ENCODE data around the gene PICALM.
"Not testable (repeated sequence)": the region's sequence is repeated elsewhere in the genome, so short reads cannot be mapped to it uniquely, and the experiment has no call there.

PICALM gene, protein sequence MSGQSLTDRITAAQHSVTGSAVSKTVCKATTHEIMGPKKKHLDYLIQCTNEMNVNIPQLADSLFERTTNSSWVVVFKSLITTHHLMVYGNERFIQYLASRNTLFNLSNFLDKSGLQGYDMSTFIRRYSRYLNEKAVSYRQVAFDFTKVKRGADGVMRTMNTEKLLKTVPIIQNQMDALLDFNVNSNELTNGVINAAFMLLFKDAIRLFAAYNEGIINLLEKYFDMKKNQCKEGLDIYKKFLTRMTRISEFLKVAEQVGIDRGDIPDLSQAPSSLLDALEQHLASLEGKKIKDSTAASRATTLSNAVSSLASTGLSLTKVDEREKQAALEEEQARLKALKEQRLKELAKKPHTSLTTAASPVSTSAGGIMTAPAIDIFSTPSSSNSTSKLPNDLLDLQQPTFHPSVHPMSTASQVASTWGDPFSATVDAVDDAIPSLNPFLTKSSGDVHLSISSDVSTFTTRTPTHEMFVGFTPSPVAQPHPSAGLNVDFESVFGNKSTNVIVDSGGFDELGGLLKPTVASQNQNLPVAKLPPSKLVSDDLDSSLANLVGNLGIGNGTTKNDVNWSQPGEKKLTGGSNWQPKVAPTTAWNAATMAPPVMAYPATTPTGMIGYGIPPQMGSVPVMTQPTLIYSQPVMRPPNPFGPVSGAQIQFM

DNA sequence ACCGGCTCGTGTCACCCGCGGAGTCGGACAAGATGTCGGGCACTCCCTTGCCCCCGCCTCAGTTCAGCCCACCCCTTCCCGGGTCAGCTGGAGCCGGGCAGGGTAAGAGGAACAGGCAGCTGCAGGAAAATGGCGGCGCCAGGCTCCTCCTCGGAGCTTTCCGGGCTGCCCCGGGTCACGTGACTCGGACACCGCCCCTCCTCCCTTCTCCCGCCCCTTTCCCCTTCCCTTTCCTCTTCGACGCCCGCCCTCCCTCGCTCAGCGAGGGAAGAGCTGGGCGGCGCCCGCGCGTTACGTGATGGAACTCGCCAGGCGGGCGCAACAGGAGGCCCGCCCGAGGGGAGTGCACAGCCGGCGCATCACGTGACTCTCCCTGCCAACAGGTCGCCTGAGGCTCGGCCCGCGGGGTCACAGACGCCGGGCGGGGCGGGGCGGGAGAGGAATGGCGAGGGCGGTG lies at the start of gene PICALM:
PICALM (minus strand) TSS at position 134 of the 457 bp plus-strand sequence. CDS start 304 bp downstream, outside the sequence.
- peak; percentile 83 to 96 for DNase-seq (ENCODE audit: low read depth in 1 of 2, low spot score in 1 of 2)

DNA sequence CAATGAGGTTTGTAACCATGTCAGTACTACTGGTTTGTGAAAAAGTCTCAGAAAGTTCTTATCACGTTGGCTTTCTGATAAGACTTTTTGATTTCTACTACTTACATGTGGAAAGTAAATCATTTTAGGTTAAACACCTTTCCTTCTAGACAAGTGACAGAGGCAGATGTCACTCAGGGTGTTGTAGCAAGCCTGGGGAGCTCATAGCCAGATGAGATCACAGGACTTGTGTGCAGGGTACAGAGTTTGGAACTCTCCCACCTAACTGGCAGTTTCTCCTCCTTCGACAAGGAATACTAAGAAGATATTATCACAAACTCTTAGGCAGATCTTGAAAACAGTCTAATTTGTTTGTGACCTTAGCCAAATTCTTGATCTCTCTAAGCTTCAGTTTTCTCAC lies 49.4 kb upstream of the PICALM start:
- DNase-seq (ENCODE audit: low read depth in 1 of 2, low spot score in 1 of 2), result no peak

DNA sequence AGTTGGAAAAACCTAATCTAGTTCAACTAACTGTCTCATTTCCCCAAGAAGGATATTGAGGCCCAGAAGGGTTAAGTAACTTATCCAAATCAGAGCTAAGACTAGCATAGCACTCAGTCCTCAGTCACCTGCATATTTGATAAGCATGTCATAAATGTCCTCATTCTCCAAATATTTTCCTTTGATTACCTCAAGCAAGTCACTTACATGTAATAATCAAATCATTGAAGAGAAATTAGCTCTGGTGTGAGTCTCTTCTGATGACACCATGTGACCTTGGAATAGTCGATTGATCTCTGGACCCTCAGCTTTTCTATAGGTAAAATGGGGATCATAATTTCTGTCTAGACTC lies 48.8 kb upstream of the PICALM start:
- DNase-seq (ENCODE audit: low read depth in 1 of 2, low spot score in 1 of 2), result no peak

DNA sequence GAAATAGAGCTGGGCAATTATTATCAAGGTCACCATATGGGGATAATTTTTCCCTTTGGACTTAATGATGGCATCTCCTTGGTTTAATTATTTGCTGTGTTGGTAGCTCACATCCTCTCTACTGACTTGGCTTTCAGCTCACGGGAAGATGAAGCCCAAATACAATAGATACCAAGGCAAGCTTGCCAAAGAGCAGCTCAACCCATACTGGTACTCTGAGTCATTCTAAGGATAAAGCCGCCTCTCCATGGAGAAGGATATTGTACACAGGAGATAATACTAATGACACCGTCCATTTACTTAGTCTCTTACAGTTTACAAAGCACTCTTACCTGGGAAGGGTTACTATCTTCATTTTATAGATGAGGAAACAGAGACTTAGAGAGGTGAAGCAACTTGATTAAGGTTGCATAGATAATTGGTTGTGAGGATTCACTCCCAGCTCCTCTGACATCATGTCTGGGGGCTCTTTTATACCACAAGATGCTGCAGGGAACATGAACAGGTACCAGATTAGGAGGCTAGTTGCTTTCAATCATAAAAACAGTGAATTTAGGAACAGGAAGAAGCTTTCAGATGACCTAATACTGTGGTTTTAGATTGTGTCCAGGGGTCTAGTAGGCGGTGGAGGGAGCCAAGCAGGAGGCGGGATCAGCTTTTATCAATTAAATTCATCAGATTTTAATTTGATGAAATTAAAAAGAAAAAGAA lies 48.3 kb upstream of the PICALM start:
- no peak for DNase-seq (ENCODE audit: low read depth in 1 of 2, low spot score in 1 of 2)

DNA sequence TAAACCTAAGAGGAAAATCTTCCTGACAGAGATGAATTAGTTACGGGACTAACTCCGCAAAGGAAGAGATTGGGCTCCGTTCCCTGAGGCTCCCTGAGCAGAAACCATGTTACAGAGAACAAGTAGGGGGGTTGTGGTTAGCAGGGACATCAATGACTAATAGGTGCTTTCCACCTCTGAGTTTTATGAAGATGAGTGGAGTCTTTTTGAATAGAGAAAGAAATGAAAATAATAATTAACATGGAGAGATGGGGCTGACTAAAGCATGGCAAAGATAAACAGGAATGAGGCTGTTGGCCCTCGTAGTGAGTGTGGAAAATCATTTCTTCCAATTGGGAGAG lies 47.5 kb upstream of the PICALM start:
- DNase-seq (ENCODE audit: low read depth in 1 of 2, low spot score in 1 of 2), result peak in 1 of 2 donors; percentile 39

DNA sequence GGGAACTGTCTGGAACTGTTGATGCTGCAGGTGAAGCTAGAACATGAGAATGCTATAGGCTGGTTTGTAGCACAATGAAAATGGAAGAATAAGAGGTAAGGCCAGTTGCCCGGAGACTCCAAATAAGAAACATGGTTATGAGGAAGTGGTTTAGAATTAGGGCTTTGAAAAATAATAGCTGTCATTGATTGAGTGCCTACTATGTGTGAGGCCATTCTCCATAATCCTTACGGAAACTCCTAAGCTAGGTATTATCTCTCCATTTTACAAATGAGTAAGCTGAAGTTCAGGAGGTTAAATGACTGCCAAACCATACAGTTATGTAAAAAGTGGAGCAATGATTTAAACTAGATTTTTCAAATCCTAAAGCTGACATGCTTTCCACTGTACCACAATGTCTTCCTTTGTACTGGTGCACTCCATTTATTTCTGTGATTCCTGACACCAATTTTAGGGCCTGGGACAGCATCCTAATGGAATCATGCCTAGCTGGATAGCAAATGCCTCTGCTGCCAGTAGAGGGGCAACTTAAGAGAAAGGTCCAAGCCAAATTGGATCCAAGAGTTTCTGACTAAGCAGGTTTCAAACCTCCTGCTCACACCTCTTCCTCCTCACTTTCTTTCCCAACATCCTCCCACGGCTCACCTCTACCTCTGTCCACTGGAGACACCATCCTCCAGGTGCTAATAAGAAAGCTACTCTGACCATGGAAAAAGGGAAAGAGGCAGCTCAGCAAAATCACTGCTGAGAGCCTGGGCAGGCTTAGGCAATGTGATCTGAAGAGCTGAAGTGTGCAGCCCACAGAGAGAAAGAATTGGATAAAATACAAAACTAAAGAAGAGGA lies 46.9 kb upstream of the PICALM start:
- no peak for DNase-seq (ENCODE audit: low read depth in 1 of 2, low spot score in 1 of 2)

DNA sequence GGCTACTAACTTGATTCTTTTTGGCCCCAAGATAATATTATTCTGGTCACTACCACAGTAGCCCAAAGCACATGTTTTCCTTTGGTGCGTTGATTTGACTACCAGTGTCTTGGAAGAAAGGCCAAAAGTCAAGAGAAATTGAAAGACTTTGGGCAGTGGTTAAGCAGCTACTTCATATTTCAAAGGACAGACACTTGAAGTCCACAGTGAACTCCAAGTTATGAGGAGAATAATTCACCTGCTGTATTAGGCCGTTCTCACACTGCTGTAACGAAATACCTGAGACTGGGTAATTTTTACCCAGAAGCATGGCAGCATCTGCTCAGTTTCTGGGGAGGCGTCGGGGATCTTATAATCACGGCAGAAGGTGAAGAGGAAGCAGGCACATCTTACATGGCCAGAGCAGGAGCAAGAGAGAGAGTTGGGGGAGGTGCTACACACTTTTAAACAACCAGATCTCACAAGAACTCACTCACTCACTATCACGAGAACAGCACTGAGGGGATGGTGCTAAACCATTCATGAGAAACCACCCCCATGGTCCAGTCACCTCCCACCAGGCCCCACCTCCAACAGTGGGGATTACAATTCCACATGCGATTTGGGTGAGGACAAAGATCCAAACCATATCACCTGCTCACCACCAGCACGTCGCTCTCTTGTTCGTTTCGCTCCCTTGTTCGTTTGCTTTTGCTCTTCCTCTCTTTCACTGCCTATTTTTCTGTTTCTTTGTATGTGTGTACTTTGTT lies 40.2 kb upstream of the PICALM start:
- DNase-seq (ENCODE audit: low read depth in 1 of 2, low spot score in 1 of 2), result no peak

DNA sequence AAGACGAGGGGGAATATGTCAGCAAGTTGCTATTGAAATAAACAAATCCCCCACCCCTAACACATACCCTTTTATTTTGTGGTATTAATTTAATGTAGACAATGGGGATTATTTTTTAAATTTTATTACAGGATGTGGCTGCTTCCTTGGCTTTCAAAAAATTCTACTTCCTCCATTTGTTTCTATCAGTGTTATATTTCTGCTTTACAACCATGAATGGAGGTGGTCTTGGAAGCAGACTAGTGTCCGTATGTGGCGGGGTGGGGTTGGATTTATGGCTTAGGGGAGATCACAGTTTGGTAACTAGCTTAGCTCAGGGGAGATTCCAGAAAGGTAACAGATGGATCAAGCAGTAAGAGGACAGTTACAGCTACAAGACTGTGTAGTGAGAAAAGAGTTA lies 39.3 kb upstream of the PICALM start:
- DNase-seq (ENCODE audit: low read depth in 1 of 2, low spot score in 1 of 2), result no peak

DNA sequence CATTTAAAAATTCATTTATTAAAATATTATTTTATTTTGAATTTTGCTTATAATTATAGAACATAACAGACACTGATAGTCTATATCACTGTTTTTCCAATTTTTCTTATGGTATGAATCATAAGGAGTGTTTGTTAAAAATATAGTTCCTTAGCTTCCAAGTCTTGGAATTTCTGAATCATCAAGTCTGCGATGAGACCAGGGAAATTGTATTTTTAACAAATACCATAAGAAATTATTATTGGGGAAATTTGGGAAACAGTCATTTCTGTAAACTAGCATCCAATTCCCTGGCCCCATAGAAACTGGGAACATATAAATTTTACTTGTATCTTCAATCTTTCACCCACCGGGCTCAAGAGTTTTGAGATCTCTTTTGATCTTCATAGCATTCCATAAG lies 38.0 kb upstream of the PICALM start:
- no peak for DNase-seq (ENCODE audit: low read depth in 1 of 2, low spot score in 1 of 2)

DNA sequence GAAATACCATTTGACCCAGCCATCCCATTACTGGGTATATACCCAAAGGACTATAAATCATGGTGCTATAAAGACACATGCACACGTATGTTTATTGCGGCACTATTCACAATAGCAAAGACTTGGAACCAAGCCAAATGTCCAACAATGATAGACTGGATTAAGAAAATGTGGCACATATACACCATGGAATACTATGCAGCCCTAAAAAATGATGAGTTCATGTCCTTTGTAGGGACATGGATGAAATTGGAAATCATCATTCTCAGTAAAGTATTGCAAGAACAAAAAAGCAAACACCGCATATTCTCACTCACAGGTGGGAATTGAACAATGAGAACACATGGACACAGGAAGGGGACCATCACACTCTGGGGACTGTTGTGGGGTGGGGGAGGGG lies 37.1 kb upstream of the PICALM start:
- not testable (repeated sequence) for DNase-seq (ENCODE audit: low read depth in 1 of 2, low spot score in 1 of 2)

DNA sequence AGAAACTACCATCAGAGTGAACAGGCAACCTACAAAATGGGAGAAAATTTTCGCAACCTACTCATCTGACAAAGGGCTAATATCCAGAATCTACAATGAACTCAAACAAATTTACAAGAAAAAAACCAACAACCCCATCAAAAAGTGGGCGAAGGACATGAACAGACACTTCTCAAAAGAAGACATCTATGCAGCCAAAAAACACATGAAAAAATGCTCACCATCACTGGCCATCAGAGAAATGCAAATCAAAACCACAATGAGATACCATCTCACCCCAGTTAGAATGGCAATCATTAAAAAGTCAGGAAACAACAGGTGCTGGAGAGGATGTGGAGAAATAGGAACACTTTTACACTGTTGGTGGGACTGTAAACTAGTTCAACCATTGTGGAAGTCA lies 36.7 kb upstream of the PICALM start:
- not testable (repeated sequence) for DNase-seq (ENCODE audit: low read depth in 1 of 2, low spot score in 1 of 2)

DNA sequence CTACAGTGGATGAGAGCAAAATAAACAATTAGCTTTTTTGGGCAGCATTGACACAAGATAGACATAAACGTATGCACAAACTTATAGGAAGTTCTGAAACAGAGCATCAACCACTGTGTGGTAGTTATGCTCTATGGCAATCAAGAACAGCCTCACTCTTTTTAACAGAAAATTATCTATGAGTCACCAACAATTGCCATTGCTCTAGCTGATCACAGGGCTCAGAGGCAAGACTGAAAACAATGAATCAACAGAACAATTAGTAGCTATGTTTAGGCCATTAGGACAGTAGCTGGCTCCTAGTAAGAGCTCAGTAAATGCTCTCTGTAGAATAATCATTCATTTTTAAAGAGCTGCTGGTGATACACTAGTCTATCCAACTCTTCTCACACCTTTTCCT lies 34.9 kb upstream of the PICALM start:
- no peak for DNase-seq (ENCODE audit: low read depth in 1 of 2, low spot score in 1 of 2)

DNA sequence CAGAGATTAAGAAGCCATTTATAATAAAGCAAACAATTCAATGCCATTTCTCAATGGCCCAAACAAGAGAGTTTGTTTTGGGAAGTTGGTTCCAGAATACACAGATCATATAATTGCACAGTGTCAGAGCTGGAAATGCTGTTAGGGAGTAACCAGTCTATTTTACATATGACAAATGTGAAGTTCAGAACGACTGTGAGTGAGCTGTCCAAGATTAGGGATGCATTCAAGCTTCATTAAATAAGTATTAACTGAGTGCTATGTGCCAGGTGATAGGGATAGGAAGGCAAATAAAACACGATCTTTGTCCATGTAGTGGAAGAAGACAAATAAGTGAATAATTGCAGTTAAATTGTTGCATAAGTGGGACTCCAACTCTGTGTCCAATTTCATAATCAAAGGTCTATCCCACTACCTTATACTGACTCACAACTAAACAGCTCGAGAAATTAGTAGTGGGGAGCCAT lies 33.1 kb upstream of the PICALM start:
- no peak for DNase-seq (ENCODE audit: low read depth in 1 of 2, low spot score in 1 of 2)

DNA sequence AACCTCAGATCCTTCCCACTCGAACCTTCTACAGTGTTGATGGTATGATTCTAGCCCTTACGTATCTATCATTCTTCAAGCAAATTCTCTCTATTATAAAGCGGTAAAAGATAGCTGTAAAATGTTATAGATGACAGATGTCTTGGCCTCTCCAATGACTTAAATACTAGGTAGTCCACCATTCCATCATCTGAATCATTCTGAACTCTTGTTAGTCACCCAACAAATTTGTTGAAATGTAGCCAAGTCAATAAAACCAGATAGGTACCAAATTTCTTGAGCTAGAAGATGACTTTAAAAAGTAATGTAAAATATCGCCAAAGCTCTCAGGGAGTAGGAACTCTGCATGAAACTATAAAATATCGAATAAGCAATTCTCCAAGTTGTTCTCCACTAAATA lies 32.6 kb upstream of the PICALM start:
- DNase-seq (ENCODE audit: low read depth in 1 of 2, low spot score in 1 of 2), result no peak

DNA sequence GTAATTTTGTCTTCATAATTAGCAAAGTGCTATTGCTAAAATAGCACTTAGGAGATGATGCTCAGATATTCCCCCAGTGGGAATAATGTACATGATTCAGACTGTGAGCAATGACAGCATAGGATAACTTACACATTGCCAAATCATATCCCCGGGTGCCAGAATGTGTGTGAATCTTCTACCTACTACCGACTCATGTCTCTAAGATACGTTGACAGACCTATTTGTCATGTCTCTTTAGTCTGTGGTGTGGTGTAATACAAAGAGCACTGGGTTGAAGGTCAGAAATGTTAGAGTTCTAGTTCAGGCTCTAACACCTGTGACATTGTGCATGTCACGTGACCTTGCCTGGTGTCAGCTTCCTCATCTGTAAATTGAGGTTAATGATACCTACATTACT lies 31.0 kb upstream of the PICALM start:
- DNase-seq (ENCODE audit: low read depth in 1 of 2, low spot score in 1 of 2), result no peak

DNA sequence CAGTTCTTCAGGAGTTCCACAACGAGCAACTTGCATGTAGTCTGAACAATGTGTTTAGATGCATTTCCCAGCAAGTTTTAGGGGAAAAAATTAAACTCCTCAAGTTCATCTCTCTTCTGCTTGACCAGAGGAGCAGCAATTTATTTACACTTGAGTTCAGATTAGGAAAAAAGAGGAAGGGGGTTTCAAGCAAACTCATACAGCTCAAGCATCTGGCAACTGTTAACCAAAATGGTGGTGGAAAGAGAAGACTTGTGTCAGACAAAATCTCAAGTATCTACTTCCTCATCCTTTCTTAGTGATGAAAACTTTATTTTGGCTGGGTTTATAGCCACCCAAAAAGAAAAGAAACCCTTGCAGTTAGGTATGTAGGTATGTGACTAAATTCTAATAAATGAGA lies 29.1 kb upstream of the PICALM start:
- no peak for DNase-seq (ENCODE audit: low read depth in 1 of 2, low spot score in 1 of 2)

DNA sequence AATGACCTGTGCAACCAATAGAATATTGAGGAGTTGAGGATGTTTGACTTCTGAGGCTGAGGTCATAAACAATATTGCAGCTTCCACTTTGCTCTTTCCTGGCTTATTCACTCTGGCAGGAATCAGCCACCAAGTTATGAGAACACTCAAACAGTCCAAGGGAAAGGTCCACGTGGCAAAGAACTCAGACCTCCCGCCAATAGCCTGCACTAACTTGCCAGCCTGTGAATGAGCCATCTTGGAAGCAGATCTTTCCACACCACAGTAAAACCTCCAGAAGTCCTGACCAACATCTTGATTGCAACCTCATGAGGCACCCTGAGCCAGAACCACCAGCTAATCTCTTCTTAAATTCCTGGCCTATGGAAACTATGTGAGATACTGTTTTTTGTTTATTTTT lies 22.7 kb upstream of the PICALM start:
- no peak for DNase-seq (ENCODE audit: low read depth in 1 of 2, low spot score in 1 of 2)

DNA sequence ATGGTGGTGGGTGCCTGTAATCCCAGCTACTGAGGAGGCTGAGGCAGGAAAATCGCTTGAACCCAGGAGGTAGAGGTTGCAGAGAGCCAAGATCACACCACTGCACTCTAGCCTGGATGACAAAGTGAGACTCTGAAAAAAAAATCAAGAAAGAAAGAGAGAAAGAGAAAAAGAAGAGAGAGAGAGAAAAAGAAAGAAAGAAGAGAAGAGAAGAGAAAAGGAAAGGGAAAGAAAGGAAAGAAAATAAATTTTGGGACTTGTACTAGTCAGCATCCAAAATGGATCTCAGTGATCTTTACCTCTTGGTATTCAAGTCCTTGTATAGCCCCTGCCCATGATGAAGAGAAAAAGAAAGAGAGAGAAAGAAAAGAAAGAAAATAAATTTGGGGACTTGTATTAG lies 22.2 kb upstream of the PICALM start:
- DNase-seq (ENCODE audit: low read depth in 1 of 2, low spot score in 1 of 2), result no peak

DNA sequence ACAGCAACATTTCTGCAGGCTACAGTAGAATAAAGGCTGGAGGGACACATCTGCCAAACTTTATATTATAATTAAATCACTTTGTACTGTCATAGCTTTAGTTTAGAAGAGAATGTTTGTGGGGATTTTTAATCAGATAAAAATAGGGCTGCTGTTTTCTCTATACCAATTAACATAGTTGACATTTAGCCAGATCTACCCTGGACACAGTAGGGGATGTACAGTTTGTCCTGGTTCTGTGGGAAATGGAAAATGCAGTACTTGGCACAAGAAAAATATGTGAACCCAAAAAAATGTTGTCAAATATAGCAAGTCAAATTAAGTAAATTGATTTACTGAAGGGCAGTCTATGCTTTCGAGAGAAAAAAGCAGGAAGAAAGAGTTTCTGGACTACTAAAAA lies 20.8 kb upstream of the PICALM start:
- DNase-seq (ENCODE audit: low read depth in 1 of 2, low spot score in 1 of 2), result no peak

DNA sequence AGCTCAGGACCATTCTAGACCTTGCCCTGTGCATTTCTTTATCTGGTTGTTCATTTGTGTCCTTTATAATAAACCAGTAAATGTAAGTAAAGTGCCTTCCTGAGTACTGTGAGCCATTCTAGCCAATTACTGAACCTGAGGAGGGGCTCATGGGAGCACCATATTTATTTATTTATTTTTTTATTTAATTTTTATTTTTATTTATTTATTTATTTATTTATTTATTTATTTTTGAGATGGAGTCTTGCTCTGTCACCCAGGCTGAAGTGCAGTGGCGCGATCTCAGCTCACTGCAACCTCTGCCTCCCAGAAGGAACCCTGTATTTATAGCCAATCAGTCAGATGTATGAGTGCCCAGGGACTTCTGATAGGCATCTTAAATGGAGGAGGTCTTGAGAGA lies 18.8 kb upstream of the PICALM start:
- DNase-seq (ENCODE audit: low read depth in 1 of 2, low spot score in 1 of 2), result not testable (repeated sequence)

DNA sequence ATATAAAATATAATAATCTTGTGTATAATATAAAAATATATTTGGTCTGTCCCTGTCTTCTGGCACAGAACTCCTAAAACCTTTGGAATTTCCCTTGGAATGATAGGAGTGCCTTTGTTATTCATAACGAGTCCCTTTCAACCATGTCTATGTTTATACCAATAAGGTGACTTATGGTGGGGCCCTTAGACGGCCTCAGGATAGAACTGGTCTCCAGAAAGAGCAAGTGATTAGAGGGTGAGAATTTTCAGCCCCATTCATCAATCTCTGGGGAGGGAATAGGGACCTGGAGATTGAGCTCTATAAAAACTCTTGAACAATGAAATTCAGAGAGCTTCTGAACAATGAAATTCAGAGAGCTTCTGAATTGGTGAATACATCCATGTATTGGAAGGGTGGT lies 18.4 kb upstream of the PICALM start:
- no peak for DNase-seq (ENCODE audit: low read depth in 1 of 2, low spot score in 1 of 2)

Measured in activated CD4-positive, alpha-beta T cell treated with anti-CD3 and anti-CD28 coated beads, Interleukin-2, amount 50 U/mL, for 24 hours (primary cell).